ENCODE measurements around the gene FOXP1.

GRCh38 chr3:71530903-71531530 is 52.5 kb downstream of the FOXP1 start:
- TF ChIP-seq, protein P1, sequence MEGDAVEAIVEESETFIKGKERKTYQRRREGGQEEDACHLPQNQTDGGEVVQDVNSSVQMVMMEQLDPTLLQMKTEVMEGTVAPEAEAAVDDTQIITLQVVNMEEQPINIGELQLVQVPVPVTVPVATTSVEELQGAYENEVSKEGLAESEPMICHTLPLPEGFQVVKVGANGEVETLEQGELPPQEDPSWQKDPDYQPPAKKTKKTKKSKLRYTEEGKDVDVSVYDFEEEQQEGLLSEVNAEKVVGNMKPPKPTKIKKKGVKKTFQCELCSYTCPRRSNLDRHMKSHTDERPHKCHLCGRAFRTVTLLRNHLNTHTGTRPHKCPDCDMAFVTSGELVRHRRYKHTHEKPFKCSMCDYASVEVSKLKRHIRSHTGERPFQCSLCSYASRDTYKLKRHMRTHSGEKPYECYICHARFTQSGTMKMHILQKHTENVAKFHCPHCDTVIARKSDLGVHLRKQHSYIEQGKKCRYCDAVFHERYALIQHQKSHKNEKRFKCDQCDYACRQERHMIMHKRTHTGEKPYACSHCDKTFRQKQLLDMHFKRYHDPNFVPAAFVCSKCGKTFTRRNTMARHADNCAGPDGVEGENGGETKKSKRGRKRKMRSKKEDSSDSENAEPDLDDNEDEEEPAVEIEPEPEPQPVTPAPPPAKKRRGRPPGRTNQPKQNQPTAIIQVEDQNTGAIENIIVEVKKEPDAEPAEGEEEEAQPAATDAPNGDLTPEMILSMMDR (IDR thresholded peaks at IDR 0.05), result no peak
- no peak for TF ChIP-seq POLR2AphosphoS5 (IDR thresholded peaks at IDR 0.05)
